HG02970 (cell line): ENCODE data around the gene SCAPER.
"Not testable (repeated sequence)": the region's sequence is repeated elsewhere in the genome, so short reads cannot be mapped to it uniquely, and the experiment has no call there.

Experiments
- ATAC-seq: cut with Tn5 transposase; IDR thresholded peaks from one replicate; pipeline ENCODE4 v1.9.1; 2021; ENCODE audit warnings: mild to moderate bottlenecking, moderate library complexity, moderate number of reproducible peaks; ENCODE audit not compliant: unreplicated experiment, low FRiP score

SCAPER gene

DNA sequence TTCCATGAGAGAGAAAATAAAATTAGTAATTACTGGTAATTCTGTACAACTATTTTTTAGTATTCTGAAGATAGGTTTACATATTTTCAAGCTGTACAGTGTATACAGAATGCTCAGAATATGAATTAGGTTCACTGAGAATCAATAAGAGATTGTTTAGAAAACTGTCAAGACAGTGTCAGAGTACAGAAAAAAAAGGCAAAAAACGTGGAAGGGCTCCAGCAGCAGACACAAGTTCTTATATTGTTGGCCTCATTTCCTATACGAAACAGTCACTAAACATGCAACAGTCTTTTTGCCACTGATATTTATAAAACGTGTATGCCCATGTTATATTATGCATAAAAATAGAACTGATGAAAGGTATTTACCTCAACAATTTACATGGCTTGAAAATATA, 464.7 kb downstream of the SCAPER start:
- no peak for ATAC-seq

DNA sequence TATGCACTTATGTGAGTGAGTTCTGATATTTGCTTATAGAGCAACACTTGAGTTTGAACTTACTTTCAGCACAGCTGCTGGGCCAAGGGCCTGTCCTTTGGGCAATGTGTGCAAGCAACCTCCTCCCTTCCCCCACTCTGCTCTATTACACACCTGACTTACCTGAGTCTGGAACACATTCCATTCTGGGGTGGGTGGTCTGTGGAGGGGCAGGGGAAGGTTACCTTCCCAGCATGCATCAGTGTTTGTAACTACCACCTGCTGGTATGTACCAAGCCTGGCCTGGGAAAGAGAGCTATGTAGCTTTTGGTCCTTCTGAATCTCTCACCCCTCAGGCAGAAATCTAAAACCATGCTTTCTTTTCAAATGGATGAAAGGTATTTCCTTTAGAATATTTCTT, 465.6 kb downstream of the SCAPER start:
- ATAC-seq = no peak

DNA sequence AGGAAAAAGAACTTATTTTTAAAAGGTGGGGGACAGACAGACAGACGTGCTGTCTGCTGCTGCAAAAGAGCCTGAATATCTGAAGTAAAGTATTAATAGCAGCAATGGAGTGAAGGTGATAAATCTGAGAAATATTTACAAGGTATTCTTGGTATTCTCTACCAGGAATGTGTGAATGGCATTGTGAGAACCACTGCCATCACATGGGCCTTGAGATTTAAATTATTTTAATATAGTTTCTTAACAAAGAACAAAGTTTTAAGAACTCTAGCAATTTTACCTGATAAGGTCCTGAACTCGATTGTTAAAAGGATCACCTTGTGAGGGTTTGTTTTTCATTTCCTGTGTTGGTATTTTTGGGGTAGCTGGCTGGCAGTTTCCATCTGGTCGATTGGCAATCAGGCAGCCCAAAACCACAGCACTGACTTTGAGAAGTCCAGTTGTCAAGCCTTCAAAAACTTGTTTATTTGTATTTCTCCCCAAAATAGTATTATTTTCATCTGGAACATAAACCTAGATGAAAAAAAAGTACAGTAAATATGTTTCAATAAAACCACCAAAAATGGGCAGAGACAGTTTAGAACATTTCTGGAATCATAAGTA, 471.2 kb downstream of the SCAPER start:
- ATAC-seq = no peak

DNA sequence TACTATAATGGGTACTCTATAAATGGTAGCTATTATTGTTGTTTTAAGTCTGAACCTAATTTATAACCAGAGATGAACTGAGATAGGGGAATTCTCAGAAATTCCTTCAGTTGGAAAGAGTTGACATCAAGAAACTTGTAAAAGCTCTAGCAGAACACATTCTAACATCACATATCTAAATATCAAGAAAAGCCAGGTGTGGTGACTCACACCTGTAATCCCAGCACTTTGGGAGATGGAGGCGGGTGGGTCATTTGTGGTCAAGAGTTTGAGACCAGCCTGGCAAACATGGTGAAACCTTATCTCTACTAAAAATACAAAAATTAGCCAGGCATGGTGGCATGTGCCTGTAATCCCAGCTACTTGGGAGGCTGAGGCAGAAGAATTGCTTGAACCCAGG, 472.1 kb downstream of the SCAPER start:
- not testable (repeated sequence) for ATAC-seq

DNA sequence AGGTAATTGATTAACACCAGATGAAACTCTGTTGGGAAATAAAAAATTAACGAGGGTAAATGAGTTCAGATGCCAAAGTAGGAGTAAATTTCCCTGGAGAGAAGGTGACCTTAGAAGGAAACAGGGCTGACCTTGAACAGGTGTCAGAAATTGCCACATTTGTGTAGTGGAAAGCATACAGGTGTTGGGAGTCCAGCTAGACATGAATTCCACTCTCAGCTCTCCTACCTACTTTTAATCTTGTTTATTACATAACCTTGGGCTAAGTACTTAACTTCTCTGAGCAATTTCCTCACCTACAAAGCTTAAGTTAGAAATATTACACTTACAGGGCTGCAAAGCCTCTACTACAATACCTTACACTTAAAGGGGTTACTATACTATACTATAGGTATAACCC, 472.5 kb downstream of the SCAPER start:
- no peak for ATAC-seq

DNA sequence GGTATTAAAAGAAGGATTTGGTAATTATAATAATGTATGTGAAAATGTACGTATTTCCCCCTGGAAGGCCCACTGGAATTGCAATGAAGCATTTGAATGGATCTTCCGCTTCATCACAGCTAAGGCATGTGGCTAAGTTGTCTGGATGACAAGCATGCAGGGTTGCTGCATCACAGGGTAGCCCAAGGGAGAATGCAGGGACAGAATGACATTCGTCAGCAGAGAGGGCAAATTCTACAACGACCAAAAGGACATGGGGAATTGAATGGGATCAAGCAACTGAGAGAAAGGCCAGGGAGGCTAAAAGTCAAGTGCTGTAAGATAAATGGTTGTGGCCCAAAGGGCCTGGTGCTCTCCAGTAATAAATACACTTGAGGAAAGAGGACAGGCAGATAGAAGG, 473.2 kb downstream of the SCAPER start:
- ATAC-seq = no peak

DNA sequence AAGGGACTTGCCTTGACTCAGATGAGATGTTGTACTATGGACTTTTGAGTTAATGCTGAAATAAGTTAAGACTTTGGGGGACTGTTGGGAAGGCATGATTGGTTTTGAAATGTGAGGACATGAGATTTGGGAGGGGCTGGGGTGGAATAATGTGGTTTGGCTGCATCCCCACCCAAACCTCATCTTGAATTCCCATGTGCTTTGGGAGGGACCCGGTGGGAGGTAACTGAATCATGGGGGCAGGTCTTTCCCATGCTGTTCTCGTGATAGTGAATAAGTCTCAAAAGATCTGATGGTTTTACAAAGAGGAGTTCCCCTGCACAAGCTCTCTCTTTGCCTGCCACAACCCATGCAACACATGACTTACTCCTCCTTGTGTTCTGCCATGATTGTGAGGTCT, 474.4 kb downstream of the SCAPER start:
- ATAC-seq = not testable (repeated sequence)

DNA sequence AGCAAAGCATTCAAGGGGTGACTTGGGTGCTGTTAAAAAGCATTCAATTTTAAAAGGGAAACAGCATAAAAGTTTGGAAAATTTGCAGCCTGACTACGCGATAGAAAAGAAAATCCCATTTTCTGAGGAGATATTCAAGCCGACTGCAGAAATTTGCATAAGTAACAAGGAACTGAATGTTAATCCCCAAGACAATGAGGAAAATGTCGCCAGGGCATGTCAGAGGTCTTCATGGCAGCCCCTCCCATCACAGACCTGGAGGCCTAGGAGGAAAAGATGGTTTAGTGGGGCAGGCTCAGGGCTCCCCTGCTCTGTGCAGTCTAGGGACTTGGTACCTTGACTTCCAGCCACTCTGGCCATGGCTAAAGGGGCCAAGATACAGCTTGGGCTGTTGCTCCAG, 475.5 kb downstream of the SCAPER start:
- no peak for ATAC-seq

DNA sequence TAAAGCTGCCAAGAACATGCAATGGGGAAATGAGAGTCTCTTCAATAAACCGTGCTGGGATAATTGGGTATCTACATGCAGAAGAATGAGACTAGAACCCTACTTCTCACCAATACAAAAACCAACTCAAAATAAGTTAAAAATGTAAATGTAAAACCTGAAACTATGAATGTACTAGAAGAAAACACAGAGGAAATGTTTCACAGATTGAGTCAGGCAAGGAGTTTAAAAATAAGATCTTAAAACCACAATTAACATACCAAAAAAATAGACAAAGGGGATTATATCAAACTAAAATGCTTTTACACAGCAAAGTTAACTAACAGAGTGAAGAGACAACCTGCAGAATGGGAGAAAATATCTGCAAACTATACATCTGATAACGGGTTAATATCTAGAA, 478.2 kb downstream of the SCAPER start:
- no peak for ATAC-seq

DNA sequence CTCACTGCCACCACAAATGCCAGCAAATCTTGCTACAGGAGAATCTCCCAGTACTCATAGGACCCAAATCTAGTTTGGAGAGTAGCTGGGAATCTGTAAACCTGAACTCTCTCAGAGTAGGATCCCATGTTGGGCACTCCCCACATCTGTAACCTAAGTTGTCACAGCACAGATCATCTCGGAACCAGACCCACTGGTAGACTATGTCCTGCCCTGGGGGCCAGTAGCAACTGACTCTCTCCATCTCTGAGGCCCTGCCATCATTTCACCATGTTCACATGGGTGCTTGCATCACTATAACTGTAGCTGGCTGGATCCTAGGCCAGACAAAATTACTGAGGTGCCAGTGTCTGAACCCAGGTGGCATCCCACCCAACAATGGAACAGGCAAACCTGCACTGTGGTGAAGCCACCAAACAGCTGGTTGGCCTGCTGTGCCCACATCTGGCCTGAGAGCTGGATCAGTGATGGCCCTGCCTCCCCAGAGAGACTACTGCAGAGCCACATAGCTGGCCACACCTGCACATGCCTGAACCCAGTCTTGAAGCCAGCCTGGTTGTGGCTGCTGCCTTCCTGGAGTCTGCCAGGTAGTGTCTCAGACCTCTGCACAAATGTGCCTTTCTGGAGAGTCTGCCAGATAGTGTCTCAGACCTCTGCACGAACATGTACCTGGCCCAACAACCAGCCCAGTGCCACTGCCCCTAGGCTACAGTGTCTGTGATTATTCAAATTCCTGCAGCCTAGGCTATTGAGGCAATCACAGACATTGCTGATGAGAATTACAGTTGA, 486.6 kb downstream of the SCAPER start:
- ATAC-seq = no peak

DNA sequence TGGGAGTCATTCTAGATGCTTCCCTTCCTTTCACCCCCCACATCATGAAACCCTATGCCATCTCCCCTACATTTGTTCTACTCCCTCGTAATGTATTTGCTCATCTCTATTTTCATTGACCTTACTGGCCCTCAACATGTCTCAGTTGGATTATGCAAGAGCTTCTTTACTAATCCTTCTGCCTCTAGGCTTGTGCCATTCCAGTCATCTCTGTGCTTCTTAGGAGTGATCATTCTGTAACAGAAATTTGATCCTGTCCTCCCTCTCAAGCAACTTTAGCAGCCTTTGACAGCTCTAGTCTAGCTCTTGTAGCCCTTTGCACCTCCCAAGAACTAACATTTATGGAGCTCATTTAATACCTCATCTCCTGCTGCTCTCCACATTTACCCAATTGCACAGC, 503.9 kb downstream of the SCAPER start:
- ATAC-seq = no peak

DNA sequence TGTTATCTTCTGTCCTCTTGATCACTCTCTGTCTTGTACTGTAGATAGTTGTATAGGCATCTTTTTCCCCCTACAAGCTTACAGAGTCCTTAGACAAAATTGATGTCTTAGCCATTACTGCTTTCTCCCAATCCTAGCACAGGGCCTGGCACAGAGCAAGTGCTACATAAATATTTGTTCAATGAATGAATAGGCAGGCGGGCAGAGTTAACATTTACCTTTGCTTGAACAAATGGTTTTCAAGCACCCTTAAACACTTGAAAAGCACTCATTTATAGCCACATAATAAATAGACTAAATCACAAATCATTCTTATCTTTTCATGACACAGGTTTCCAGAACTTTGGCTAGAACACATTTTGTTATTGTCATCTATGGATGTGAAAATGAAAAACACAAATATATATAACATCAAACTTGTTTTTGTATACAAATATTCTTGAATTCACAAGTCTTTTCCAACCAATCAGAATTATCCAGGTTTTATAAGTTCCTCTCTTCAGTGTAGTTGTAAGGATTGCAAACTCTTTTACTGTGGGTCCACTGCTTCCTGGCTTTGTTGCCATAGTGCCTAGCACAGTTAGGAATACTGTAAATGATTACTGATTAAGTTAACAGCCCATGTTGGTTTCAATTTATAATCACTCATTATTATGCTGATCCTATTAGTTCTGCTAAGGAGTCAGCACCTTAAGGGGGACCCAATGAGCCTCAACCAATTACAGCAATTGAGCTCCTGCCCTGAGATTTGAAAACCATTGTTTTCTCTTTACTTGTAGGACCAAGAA, 506.6 kb downstream of the SCAPER start:
- no peak for ATAC-seq

DNA sequence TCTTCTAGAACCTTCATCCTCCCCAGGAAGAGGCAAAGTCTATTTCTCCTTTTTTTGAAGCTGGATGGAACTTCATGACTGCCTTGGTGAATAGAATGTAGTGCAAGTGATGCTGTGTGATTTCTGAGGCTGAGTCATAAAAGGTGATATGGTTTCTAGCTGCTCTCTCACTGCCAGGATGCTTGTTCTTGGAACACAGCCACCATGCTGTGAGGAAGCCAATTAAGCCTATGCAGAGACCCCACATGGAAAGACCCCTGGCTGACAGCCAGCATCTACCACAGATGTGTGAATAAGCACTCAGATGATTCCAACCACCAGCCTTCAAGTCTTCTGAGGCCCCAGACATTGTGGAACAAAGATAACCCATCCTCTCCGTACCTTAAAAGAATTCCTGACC, 511.5 kb downstream of the SCAPER start:
- ATAC-seq = no peak

DNA sequence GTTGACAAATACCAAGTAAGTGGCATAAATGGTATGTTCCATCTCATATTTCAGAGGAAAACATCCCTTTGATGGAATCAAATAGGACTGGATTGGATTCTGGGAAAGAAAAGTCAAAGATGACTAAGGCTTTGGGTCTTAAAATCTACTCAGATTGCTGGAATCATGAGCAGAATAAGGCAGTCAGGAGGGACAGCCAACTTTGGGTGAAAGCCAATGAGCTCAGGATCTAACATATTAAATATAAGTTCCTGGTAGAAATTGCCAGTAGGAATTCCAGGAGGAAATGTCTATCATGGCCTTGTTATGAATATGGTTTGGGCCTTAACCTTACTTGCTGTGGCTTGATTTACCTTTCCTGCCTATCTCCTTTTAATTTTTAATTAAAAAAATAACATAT, 513.3 kb downstream of the SCAPER start:
- ATAC-seq = no peak

DNA sequence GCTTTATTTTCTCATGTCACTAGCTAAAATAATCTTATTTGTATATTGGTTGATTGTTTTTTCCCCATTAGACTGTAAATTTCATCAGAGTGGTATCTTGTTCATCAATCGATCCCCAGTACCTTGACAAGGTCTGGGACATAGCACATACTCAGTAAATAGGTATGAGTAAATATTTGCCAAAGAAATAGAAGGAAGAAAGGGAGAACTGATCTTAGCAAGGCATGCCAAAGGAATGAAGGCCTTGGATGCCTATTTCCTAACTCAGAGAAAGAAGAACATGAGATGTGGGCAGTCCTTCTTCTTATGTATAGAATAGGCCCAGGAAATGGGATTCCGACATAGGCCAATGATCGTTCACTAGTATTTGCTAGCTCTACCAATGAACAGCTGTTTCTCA, 513.8 kb downstream of the SCAPER start:
- no peak for ATAC-seq

DNA sequence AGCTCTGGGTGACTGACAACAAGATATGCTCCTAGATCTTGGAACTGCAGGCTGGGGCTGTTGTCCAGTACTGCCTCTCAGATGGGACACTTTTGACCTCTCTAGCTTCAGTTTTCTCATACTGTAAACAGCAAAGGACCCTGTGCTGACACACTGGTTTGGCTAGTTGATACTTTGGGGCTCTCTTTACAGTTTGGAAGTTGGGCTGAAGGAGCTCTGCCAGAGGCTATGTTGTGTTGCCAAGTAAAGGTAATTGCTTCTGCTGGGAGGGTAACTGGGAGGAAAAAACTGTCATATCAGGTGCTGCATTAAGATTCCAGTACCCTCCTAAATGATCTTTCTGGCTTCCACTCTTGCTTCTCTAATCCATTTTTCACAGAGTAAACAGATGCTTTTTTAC, 514.6 kb downstream of the SCAPER start:
- no peak for ATAC-seq

DNA sequence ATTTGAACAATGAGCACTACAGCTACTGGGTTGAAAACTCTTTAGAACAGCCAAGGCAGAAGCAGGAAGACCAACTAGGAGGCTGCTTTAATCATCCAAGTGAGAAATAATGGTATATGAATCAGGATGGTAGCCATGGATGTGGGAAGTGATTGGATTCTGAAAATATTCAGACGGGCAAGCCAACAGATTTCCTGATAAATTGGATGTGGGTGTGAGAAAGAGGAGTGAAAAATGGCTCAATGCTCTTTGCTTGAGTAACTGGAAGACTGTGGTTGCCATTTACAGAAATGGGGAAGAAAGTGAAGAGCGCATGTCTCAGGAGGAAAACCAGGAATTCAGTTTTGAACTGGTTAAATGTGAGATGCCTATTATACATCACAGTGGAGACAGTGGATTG, 518.2 kb downstream of the SCAPER start:
- no peak for ATAC-seq

DNA sequence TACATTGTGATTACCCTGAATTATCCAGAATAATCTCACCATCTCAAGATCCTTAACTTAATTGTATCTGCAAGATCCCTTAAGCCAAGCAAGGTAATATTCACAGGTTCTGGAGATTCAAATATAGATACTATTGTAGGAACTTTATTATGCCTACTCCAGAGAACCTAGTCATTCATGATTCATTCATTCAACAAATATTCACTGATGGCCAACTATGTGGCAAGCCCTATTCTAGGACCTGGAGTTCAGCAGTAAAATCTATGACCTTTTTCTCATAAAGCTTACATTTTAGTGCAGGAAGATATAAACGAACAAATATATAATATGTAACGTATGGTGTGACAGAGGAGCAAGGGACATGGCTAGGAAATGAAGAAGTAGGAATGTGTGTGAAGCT, 519.0 kb downstream of the SCAPER start:
- ATAC-seq = no peak

DNA sequence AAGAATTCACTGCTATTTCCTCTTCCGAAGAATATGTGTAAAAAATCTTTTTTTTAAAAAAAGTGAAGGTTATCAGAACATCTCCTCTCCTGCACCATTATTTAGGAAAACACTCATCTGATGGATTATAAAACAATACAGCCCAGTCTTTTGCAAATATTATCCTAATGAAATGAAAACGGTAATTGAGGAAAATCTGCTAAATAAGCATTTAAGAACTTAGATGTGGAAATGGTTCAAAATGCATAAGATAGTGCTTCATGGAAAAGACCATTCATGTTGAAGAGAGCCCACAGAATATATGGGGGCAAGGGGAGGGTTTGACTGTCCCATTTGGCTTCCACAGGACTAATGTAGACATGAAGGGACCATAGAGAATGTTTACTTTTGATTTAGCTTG, 520.7 kb downstream of the SCAPER start:
- no peak for ATAC-seq

DNA sequence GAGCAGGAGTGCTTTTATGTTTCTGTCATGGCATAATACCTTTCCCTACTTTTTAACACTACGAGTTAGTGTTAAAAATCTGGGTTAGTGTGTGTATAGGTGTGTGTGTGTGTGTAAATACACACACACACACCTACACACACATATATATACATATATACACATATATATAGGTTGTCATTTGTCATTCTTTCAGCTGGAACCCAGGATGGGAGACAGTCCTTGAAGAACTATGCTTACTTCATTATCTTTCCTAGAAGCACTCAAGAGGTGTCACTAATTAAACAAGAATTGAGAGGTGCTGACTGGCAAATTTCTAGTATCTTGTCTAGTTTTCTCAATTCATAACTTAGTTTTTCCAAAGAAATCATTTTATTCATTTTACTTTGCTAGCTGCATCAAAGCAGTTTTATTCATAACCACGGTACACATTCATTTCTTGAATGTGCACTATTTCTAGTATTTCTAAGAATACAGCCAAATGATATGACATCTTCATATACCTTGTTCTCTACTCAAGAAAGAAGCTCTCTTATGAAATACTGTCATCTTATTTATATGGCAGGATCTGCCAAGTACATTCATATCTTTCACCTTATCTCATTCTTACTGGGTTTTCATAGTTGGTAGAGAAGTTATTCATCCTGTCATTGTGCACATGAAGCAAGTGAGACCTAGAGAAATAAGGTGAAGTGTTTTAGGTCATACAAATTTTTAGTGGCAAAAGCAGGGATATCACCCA, 522.0 kb downstream of the SCAPER start:
- no peak for ATAC-seq

DNA sequence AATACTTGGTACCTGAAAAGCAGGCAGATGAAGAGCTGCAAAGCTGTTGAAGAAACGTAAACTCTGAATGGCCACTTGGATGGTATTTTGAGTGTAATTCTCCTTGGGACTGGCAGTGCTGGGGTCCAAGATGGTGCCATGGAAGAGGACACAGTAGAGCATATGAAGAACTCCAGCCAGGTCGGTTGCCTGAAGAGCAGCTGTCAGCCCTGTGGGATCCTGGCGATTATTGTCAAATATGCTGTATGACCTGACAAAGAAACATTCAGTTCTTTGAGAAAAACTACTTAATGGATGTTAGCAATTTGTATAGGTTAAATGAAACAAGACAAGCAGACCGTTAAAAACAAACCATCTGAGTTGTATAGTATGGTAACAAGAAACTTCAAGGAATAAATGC, 523.8 kb downstream of the SCAPER start:
- ATAC-seq = no peak
